Peyer's patch (tissue), 4 donors: ENCODE data around the gene ZNF668. TPM values are rescaled to one million over a fixed set of nuclear protein-coding genes. Genes with fewer than 3 reads are reported as not detected.

Source experiments
- DNase-seq, 3 donors: peaks; one replicate each; pipeline ENCODE4 v3.0.0-alpha.2; 2017 to 2019
- H3K27ac ChIP-seq, 4 donors: fragments of 200-600 bp; sonication (generic); one replicate each; pipeline ENCODE4 v1.5.1; 2016 to 2019
- H3K27me3 ChIP-seq, 2 donors: fragments of 200-600 bp; sonication (generic); one replicate each; pipeline ENCODE4 v1.5.1; 2019
- H3K36me3 ChIP-seq, 3 donors: fragments of 200-600 bp; sonication (generic); one replicate each; pipeline ENCODE4 v1.5.1; 2016 to 2019
- H3K4me1 ChIP-seq, 4 donors: fragments of 200-600 bp; sonication (generic); one replicate each; pipeline ENCODE4 v1.5.1; 2016 to 2019
- H3K4me3 ChIP-seq, 4 donors: fragments of 200-600 bp; sonication (generic); 1 replicate in 3 of 4; 2 replicates in 1 of 4; pipeline ENCODE4 v1.5.1; 2016 to 2019; ENCODE audit warnings: mild to moderate bottlenecking in 1 of 4
- H3K9me3 ChIP-seq, 4 donors: fragments of 200-600 bp; sonication (generic); one replicate each; pipeline ENCODE4 v1.5.1; 2016 to 2019; ENCODE audit warnings: mild to moderate bottlenecking in 1 of 4
- POLR2A ChIP-seq, 2 donors: fragments of 450-650 bp; IDR thresholded peaks; one replicate each; pipeline ENCODE4 v1.5.1; 2017; ENCODE audit warnings: antibody characterized with exemption in 2 of 2, mild to moderate bottlenecking in 2 of 2, moderate library complexity in 2 of 2
- total RNA-seq, 4 donors: library from RNA; depleted of rRNA; stranded (reverse); fragments of >200 nt; gene quantifications; one replicate each; pipeline ENCODE4 v1.1.0, GENCODE V29; 2016
- TF ChIP-seq, protein P1 (sequence below), 6 experiments: fragments of 450-650 bp in 4 of 6; fragments of 200-600 bp in 2 of 6; sonication (generic) in 1 of 6; IDR thresholded peaks; one replicate each; pipeline ENCODE4 v1.5.1; 2017 to 2019; ENCODE audit warnings: antibody characterized with exemption in 6 of 6, mild to moderate bottlenecking in 3 of 6, moderate library complexity in 1 of 6

The ZNF668 gene
- total RNA-seq, 4 donors from 2014 or later, result 3.3 to 17.2 (median 11.4) TPM

DNA sequence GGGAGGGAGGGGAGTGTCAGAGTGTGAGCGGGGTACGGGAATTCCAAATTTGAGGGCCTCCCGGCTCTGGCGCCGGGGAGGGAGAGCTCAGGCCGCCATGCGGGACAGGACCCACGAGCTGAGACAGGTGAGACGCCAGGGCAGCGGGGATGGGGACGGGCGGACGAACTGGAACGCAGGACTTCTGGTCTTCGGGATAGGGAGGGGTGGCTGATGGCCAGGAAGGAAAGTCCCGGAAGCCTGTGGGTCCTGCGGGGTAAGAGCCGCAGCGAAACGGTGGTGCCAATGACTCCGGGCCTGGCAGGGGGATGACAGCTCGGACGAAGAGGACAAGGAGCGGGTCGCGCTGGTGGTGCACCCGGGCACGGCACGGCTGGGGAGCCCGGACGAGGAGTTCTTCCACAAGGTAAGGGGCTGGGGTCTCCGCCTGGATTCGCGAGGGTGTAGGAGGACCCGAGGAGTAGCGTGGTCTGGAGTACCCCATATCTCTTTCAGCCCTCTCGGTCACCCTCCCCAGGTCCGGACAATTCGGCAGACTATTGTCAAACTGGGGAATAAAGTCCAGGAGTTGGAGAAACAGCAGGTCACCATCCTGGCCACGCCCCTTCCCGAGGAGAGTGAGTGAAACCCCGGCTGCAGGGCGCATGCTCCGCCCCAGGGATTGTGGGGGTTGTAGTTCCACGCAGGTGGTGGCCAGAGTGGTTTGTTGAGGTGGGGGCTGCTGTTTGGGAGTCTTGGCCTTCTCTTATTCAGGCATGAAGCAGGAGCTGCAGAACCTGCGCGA is 40.1 kb downstream of the ZNF668 start:
- Histone ChIP-seq H3K9me3 (no peaks in the 10 kb centered on the region), H3K27me3 (no peaks in the 10 kb centered on the region), H3K4me1 (peaks cover 0 to 21% (median 0%) of the 10 kb centered on the region in 4 donors), H3K4me3 (peak overlapping the region; percentile 69 to 93 (median 92)), H3K36me3 (peaks cover 0 to 23% (median 0%) of the 10 kb centered on the region in 3 donors), H3K27ac (peak overlapping the region; percentile 91 to 98 (median 96))
- TF ChIP-seq, protein P1, sequence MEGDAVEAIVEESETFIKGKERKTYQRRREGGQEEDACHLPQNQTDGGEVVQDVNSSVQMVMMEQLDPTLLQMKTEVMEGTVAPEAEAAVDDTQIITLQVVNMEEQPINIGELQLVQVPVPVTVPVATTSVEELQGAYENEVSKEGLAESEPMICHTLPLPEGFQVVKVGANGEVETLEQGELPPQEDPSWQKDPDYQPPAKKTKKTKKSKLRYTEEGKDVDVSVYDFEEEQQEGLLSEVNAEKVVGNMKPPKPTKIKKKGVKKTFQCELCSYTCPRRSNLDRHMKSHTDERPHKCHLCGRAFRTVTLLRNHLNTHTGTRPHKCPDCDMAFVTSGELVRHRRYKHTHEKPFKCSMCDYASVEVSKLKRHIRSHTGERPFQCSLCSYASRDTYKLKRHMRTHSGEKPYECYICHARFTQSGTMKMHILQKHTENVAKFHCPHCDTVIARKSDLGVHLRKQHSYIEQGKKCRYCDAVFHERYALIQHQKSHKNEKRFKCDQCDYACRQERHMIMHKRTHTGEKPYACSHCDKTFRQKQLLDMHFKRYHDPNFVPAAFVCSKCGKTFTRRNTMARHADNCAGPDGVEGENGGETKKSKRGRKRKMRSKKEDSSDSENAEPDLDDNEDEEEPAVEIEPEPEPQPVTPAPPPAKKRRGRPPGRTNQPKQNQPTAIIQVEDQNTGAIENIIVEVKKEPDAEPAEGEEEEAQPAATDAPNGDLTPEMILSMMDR (IDR thresholded peaks at IDR 0.05), result no peak
- TF ChIP-seq POLR2A (IDR thresholded peaks at IDR 0.05), result peak; percentile 79 to 91
- peak; percentile 95 to 97 (median 96) for DNase-seq

GRCh38 chr16:31032736-31033708 is 41.0 kb downstream of the ZNF668 start, which contains the start of gene STX4:
STX4 (plus strand) TSS chr16:31033558; CDS start chr16:31033806, 248 bp downstream.
- Histone ChIP-seq H3K27me3 (no peaks in the 10 kb centered on the region), H3K27ac (peak within 1 kb of the TSS; percentile 91 to 98 (median 96)), H3K4me3 (peak within 1 kb of the TSS; percentile 69 to 93 (median 92)), H3K36me3 (peaks cover 0 to 14% (median 0%) of the 10 kb centered on the region in 3 donors), H3K4me1 (peaks cover 0 to 21% (median 0%) of the 10 kb centered on the region in 4 donors), H3K9me3 (no peaks in the 10 kb centered on the region)
- peak; percentile 97 to 99 (median 98) for DNase-seq
- TF ChIP-seq, protein P1 (IDR thresholded peaks at IDR 0.05), result peak in 1 of 6 experiments; percentile 13
- peak; percentile 19 to 36 for TF ChIP-seq POLR2A (IDR thresholded peaks at IDR 0.05)

GRCh38 chr16:31031276-31031675 is 42.8 kb downstream of the ZNF668 start:
- H3K4me3 ChIP-seq, result no peak overlapping the region
- H3K4me1 ChIP-seq, result peaks cover 0 to 18% (median 0%) of the 10 kb centered on the region in 4 donors
- no peak for DNase-seq
- no peaks in the 10 kb centered on the region for H3K9me3 ChIP-seq
- peaks cover 0 to 9% (median 0%) of the 10 kb centered on the region in 3 donors for H3K36me3 ChIP-seq
- no peaks in the 10 kb centered on the region for H3K27me3 ChIP-seq
- TF ChIP-seq, protein P1 (IDR thresholded peaks at IDR 0.05), result no peak
- no peak for TF ChIP-seq POLR2A (IDR thresholded peaks at IDR 0.05)
- no peak overlapping the region for H3K27ac ChIP-seq

DNA sequence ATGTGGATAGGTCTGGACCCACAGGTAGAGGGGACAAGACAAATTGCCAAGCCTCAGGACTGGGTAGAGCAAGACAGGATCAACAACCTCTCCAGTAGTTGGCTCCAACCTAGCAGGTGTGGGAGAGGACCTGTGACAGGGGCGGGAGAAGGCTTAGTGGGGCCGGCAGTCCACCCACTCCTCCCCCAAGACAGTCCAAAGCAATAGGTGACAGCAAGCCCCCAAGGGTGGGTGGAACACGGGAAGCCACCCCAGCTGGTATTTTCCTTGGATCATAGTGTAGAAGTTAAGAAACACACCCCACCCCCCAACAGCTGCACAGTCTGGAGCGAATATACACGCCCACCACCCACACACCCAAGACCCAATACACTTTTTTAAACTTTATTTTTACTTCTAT is 44.8 kb downstream of the ZNF668 start:
- Histone ChIP-seq H3K9me3 (no peaks in the 10 kb centered on the region), H3K27ac (no peak overlapping the region), H3K36me3 (no peaks in the 10 kb centered on the region), H3K27me3 (no peaks in the 10 kb centered on the region), H3K4me3 (no peak overlapping the region), H3K4me1 (peaks cover 0 to under 1% (median 0%) of the 10 kb centered on the region in 4 donors)
- DNase-seq, result no peak
- TF ChIP-seq, protein P1 (IDR thresholded peaks at IDR 0.05), result no peak
- TF ChIP-seq POLR2A (IDR thresholded peaks at IDR 0.05), result no peak

GRCh38 chr16:31025339-31025738 is 48.7 kb downstream of the ZNF668 start:
- Histone ChIP-seq H3K4me3 (no peak overlapping the region), H3K27me3 (no peaks in the 10 kb centered on the region), H3K36me3 (no peaks in the 10 kb centered on the region), H3K9me3 (no peaks in the 10 kb centered on the region), H3K27ac (no peak overlapping the region), H3K4me1 (no peaks in the 10 kb centered on the region)
- TF ChIP-seq, protein P1 (IDR thresholded peaks at IDR 0.05), result no peak
- no peak for TF ChIP-seq POLR2A (IDR thresholded peaks at IDR 0.05)
- no peak for DNase-seq
